HG03139 (cell line): ENCODE data around the gene CFH.
"Not testable (repeated sequence)": the region's sequence is repeated elsewhere in the genome, so short reads cannot be mapped to it uniquely, and the experiment has no call there.

Source experiments
- ATAC-seq: cut with Tn5 transposase; IDR thresholded peaks from one replicate; pipeline ENCODE4 v1.9.1; 2021; ENCODE audit not compliant: unreplicated experiment

Gene CFH

GRCh38 chr1:196738730-196739129, 86.9 kb downstream of the CFH start:
- ATAC-seq = no peak

- ATAC-seq = peak; percentile 81
These were observed 91.4 kb downstream of the CFH start for GRCh38 chr1:196743244-196743643.

GRCh38 chr1:196765019-196765740, 113.3 kb downstream of the CFH start:
- ATAC-seq = not testable (repeated sequence)

- ATAC-seq = not testable (repeated sequence)
These were observed 118.0 kb downstream of the CFH start for GRCh38 chr1:196769823-196770222.

GRCh38 chr1:196773713-196774112, 121.9 kb downstream of the CFH start:
- no peak for ATAC-seq

GRCh38 chr1:196774175-196774574, 122.3 kb downstream of the CFH start:
- ATAC-seq = no peak

GRCh38 chr1:196774603-196775002, 122.8 kb downstream of the CFH start, which contains the start of gene CFHR3:
Gene CFHR3 (plus strand): TSS chr1:196774840. CDS start chr1:196774887, 47 bp downstream.
- no peak for ATAC-seq

GRCh38 chr1:196777603-196778002, 125.8 kb downstream of the CFH start:
- ATAC-seq = no peak

- ATAC-seq = no peak
These were observed 127.2 kb downstream of the CFH start for GRCh38 chr1:196779093-196779492.

- not testable (repeated sequence) for ATAC-seq
These were observed 139.4 kb downstream of the CFH start for GRCh38 chr1:196791252-196791651.

- not testable (repeated sequence) for ATAC-seq
These were observed 142.3 kb downstream of the CFH start for GRCh38 chr1:196794103-196794502.
